Measurements from ENCODE around the gene SYT5. TPM values are rescaled to one million over a fixed set of nuclear protein-coding genes. Genes with fewer than 3 reads are reported as not detected.
A peak's percentile ranks its signal among the peaks of the same experiment; 100 is the strongest.

Gene SYT5
- total and polyA plus RNA-seq, 2 of the 8 experiments (the other 6 are each of a cell fraction or from before 2014, with no cell fraction given), result 0.35 to 0.67 TPM

DNA sequence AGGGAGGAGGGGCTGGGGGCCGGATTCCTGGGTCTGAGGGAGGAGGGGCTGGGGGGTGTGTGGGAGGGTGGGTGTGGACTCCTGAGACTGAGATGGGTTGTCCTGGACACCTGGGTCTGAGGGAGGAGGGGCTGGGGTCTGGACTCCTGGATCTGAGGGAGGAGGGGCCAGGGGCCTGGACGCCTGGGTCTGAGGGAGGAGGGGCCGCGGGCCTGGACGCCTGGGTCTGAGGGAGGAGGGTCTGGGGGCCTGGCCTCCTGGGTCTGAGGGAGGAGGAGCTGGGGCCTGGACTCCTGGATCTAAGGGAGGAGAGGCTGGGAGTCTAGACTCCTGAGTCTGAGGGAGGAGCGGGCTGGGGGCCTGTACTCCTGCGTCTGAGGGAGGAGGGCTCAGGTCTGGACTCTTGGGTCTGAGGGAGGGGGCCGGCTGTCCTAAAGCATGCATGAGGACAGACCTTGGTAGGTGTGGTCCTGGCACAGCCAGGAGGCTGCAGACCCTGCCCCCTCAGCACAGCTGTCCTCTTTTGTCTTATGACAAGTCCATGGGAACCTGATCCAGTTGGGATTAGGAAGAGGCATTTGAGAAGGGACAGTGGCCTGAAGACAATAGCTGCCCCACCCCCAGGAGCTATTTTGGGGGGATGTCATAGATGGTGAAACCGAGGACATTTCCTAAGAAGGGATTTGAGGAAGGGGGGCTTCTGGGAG, 32.4 kb downstream of the SYT5 start:
- H3K79me1 ChIP-seq (ENCODE audit: low read depth, low read length), result no peaks in the 10 kb centered on the region
- FAIRE-seq (no peak), DNase-seq (ENCODE audit: low read depth in 1 of 2, low spot score in 2 of 2) (peak in 1 of 2 experiments; percentile 55)
- no peak overlapping the region for H3K23ac ChIP-seq (ENCODE audit: insufficient read length)
- no peak overlapping the region for H4K5ac ChIP-seq (ENCODE audit: insufficient read length, low read depth, low read length)
- H3K4ac ChIP-seq (replicated peaks; ENCODE audit: insufficient read length, low read depth, low read length), result no peak overlapping the region
- H3K14ac ChIP-seq (ENCODE audit: insufficient read length), result no peak overlapping the region
- H3K27me3 ChIP-seq (replicated peaks in 1 of 4; ENCODE audit: control insufficient read depth in 3 of 4, extremely low read depth in 1 of 4, insufficient read depth in 3 of 4, low read length in 3 of 4), result no peaks in the 10 kb centered on the region
- H2AK5ac ChIP-seq (ENCODE audit: low read depth, low read length), result peak overlapping the region; percentile 60; the same call in 1 of the 2 replicates
- no peak overlapping the region for H3K56ac ChIP-seq (replicated peaks; ENCODE audit: insufficient read length, low read depth, low read length)
- H4K20me1 ChIP-seq (replicated peaks in 1 of 2; ENCODE audit: control insufficient read depth in 1 of 2, insufficient read depth in 2 of 2, low read length in 2 of 2), result no peaks in the 10 kb centered on the region
- WGBS, 2 experiments (ENCODE audit: extremely low coverage in 1 of 2, insufficient coverage in 1 of 2, insufficient read length in 1 of 2, insufficient replicate concordance in 2 of 2, low coverage in 1 of 2, low lambda C conversion rate in 2 of 2, missing lambda C conversion rate in 1 of 2), result 44% methylated on average over 2 of the region's 9 CpGs; no CpG with 5 or more reads in 1 of the 2 experiments
- no peak overlapping the region for H2BK20ac ChIP-seq (ENCODE audit: low read length)
- 0 out of 2 replicates have a peak overlapping the region, but pooled peaks have one; percentile 43 for H2BK12ac ChIP-seq (ENCODE audit: low read depth, low read length)
- H3K4me3 ChIP-seq (ENCODE audit: extremely low read depth in 1 of 4, insufficient read depth in 2 of 4, low read depth in 3 of 4, low read length in 4 of 4), result peak overlapping the region in 1 of 4 experiments; percentile 83; a peak in 2 of 8 replicates
- peaks cover 0 to 5% (median 3%) of the 10 kb centered on the region in 4 experiments; a peak in 2 of 8 replicates for H3K36me3 ChIP-seq (ENCODE audit: control insufficient read depth in 2 of 4, insufficient read depth in 4 of 4, low read length in 3 of 4)
- no peak overlapping the region for H3K9ac ChIP-seq (replicated peaks in 1 of 4; ENCODE audit: extremely low read depth in 1 of 4, low read depth in 3 of 4, low read length in 3 of 4)
- peak overlapping the region; percentile 43 for H2BK120ac ChIP-seq (replicated peaks; ENCODE audit: low read depth, low read length)
- peaks cover 0 to 4% of the 10 kb centered on the region in 2 experiments; a peak in 1 of 4 replicates for H3K9me3 ChIP-seq (ENCODE audit: insufficient read depth in 2 of 2, low read depth in 1 of 2, low read length in 1 of 2)
- H3K27ac ChIP-seq (ENCODE audit: low read depth, low read length), result no peak overlapping the region
- no peak overlapping the region for H4K8ac ChIP-seq (ENCODE audit: extremely low read depth, insufficient read depth, low read length)
- no peak overlapping the region for H2AFZ ChIP-seq (ENCODE audit: low read length)
- ChIA-PET CTCF (ENCODE audit: partially characterized antibody) (interaction anchor here (0.6 to 3.4 kb wide), 11 partner anchors 9 to 154 kb away, joined by 3 to 40 read pairs (median 5); partner anchors contain the start of genes DNAAF3 and TNNI3), POLR2A (ENCODE audit: partially characterized antibody) (interaction anchor here (0.6 to 2.9 kb wide), 17 partner anchors 9 to 261 kb away, joined by 3 to 19 read pairs (median 4); partner anchors contain the start of genes HSPBP1, PPP1R12C, TNNI3 and UBE2S)
- peak overlapping the region; percentile 58 to 70 for H3K4me2 ChIP-seq (ENCODE audit: insufficient read depth in 1 of 2, low read depth in 2 of 2, low read length in 2 of 2)
- peak overlapping the region; percentile 78; the same call in 1 of the 2 replicates for H3K18ac ChIP-seq (ENCODE audit: extremely low read depth, low read length)
- peaks cover 6 to 24% (median 13%) of the 10 kb centered on the region in 4 experiments for H3K4me1 ChIP-seq (replicated peaks in 1 of 4; ENCODE audit: control insufficient read depth in 3 of 4, insufficient read depth in 4 of 4, low read length in 3 of 4)
- H3K79me2 ChIP-seq (ENCODE audit: control insufficient read depth in 1 of 2, insufficient read depth in 2 of 2, low read length in 2 of 2), result no peaks in the 10 kb centered on the region
- peak overlapping the region; percentile 51 for H4K91ac ChIP-seq (replicated peaks; ENCODE audit: insufficient read length, low read length)
- peak overlapping the region; percentile 71 for H2BK5ac ChIP-seq (ENCODE audit: low read depth, low read length)
- peaks cover 7% of the 10 kb centered on the region; the same call in 1 of the 2 replicates for H3K23me2 ChIP-seq (ENCODE audit: low read depth, low read length)
- no peak overlapping the region for H2BK15ac ChIP-seq (ENCODE audit: low read length)
- no peak for TF ChIP-seq RNF2 (IDR thresholded peaks at IDR 0.05; ENCODE audit: borderline replicate concordance, low read depth, low read length, missing control alignments, poor library complexity, severe bottlenecking)
- no peak for TF ChIP-seq POU5F1 (IDR thresholded peaks at IDR 0.05; ENCODE audit: low read depth, low read length)
- no peak for TF ChIP-seq BACH1 (IDR thresholded peaks at IDR 0.05; ENCODE audit: low read length)
- peak; percentile 75 to 82; a peak in 2 of 4 replicates for TF ChIP-seq SIN3A (conservative IDR thresholded peaks at IDR 0.05 in 1 of 2, IDR thresholded peaks at IDR 0.05 in 1 of 2; ENCODE audit: low read depth in 1 of 2, low read length in 2 of 2)
- TF ChIP-seq SP4 (IDR thresholded peaks at IDR 0.05; ENCODE audit: low read length), result no peak
- no peak for TF ChIP-seq ASH2L (IDR thresholded peaks at IDR 0.05; ENCODE audit: low read length)
- no peak for TF ChIP-seq EP300 (IDR thresholded peaks at IDR 0.05; ENCODE audit: borderline replicate concordance in 1 of 2, low read depth in 2 of 2, low read length in 2 of 2)
- TF ChIP-seq SUZ12 (IDR thresholded peaks at IDR 0.05; ENCODE audit: low read length), result no peak
- peak; percentile 45; the same call in 1 of the 2 replicates for TF ChIP-seq TCF12 (IDR thresholded peaks at IDR 0.05; ENCODE audit: low read depth, low read length)
- TF ChIP-seq, protein P1, sequence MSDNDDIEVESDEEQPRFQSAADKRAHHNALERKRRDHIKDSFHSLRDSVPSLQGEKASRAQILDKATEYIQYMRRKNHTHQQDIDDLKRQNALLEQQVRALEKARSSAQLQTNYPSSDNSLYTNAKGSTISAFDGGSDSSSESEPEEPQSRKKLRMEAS (IDR thresholded peaks at IDR 0.05), result no peak
- TF ChIP-seq MAFK (IDR thresholded peaks at IDR 0.05; ENCODE audit: low read depth, low read length), result no peak

All from H1 (cell line).